KMS-11 (cell line): ENCODE results near the gene PLA2G4F.

Experiments
- H2AFZ ChIP-seq: fragments of 200-600 bp; sonication (generic); 2 replicates; pipeline ENCODE4 v1.6.1; 2016; ENCODE audit warnings: antibody characterized with exemption, mixed run types, low read depth
- H3K27ac ChIP-seq: fragments of 200-600 bp; sonication (generic); 2 replicates; pipeline ENCODE4 v1.6.1; 2016; ENCODE audit warnings: mild to moderate bottlenecking, mixed run types
- H3K27me3 ChIP-seq: fragments of 200-600 bp; sonication (generic); 2 replicates; pipeline ENCODE4 v1.6.1; 2017; ENCODE audit warnings: mild to moderate bottlenecking, low read depth, mixed run types, moderate library complexity; ENCODE audit not compliant: insufficient read depth
- H3K36me3 ChIP-seq: fragments of 200-600 bp; sonication (generic); 2 replicates; pipeline ENCODE4 v1.6.1; 2017; ENCODE audit warnings: mild to moderate bottlenecking, mixed run types; ENCODE audit not compliant: insufficient read depth
- H3K4me1 ChIP-seq: fragments of 200-600 bp; sonication (generic); 2 replicates; pipeline ENCODE4 v1.6.1; 2016; ENCODE audit warnings: mild to moderate bottlenecking, low read depth, mixed run types; ENCODE audit not compliant: poor library complexity, severe bottlenecking
- H3K4me2 ChIP-seq: fragments of 200-600 bp; sonication (generic); 2 replicates; pipeline ENCODE4 v1.7.0; 2016; ENCODE audit warnings: mild to moderate bottlenecking, mixed run types
- H3K4me3 ChIP-seq: fragments of 200-600 bp; sonication (generic); IDR thresholded peaks from 2 replicates; pipeline ENCODE4 v1.6.1; 2017; ENCODE audit warnings: low read depth, low read length, mixed read lengths; ENCODE audit not compliant: insufficient read depth
- H3K79me2 ChIP-seq: fragments of 200-600 bp; sonication (generic); 2 replicates; pipeline ENCODE4 v1.6.1; 2016; ENCODE audit warnings: low read depth, mixed run types; ENCODE audit not compliant: insufficient read depth
- H3K9ac ChIP-seq: fragments of 200-600 bp; sonication (generic); 2 replicates; pipeline ENCODE4 v1.6.1; 2016; ENCODE audit warnings: mild to moderate bottlenecking, mixed run types
- H4K20me1 ChIP-seq: fragments of 200-600 bp; sonication (generic); 2 replicates; pipeline ENCODE4 v1.6.1; 2016; ENCODE audit warnings: mild to moderate bottlenecking, mixed run types; ENCODE audit not compliant: insufficient read depth
- CTCF ChIP-seq: fragments of 200-600 bp; sonication (generic); conservative IDR thresholded peaks from 2 replicates; pipeline ENCODE4 v1.6.1; 2017; ENCODE audit warnings: low read depth, mild to moderate bottlenecking, antibody characterized with exemption, low read length, moderate library complexity, mixed read lengths

PLA2G4F gene

GRCh38 chr15:42156243-42156922, at the start of gene PLA2G4F:
PLA2G4F (minus strand) TSS chr15:42156636; CDS start chr15:42156549, 87 bp downstream.
- H4K20me1 ChIP-seq = no peaks in the 10 kb centered on the region
- H3K27me3 ChIP-seq = no peaks in the 10 kb centered on the region
- no peak within 1 kb of the TSS for H3K4me2 ChIP-seq
- no peak within 1 kb of the TSS for H2AFZ ChIP-seq
- no peaks in the 10 kb centered on the region for H3K79me2 ChIP-seq
- no peaks in the 10 kb centered on the region for H3K4me1 ChIP-seq
- H3K9ac ChIP-seq = no peak within 1 kb of the TSS
- H3K27ac ChIP-seq = no peak within 1 kb of the TSS
- no peak for TF ChIP-seq CTCF
- no peak within 1 kb of the TSS for H3K4me3 ChIP-seq
- no peaks in the 10 kb centered on the region for H3K36me3 ChIP-seq

GRCh38 chr15:42203891-42204290, 47.5 kb upstream of the PLA2G4F start:
- H3K27me3 ChIP-seq = no peaks in the 10 kb centered on the region
- H3K9ac ChIP-seq = no peak overlapping the region
- peaks cover 17% of the 10 kb centered on the region for H3K4me1 ChIP-seq
- H3K36me3 ChIP-seq = no peaks in the 10 kb centered on the region
- H2AFZ ChIP-seq = no peak overlapping the region
- H3K4me3 ChIP-seq = no peak overlapping the region
- H3K79me2 ChIP-seq = peaks cover 23% of the 10 kb centered on the region
- no peak for TF ChIP-seq CTCF
- no peaks in the 10 kb centered on the region for H4K20me1 ChIP-seq
- H3K4me2 ChIP-seq = no peak overlapping the region
- H3K27ac ChIP-seq = no peak overlapping the region

- TF ChIP-seq CTCF = no peak
- Histone ChIP-seq H3K4me2 (no peak overlapping the region), H4K20me1 (no peaks in the 10 kb centered on the region), H3K4me1 (peaks cover 11% of the 10 kb centered on the region), H3K79me2 (peaks cover 19% of the 10 kb centered on the region), H2AFZ (no peak overlapping the region), H3K27me3 (no peaks in the 10 kb centered on the region), H3K27ac (no peak overlapping the region), H3K4me3 (no peak overlapping the region), H3K9ac (no peak overlapping the region), H3K36me3 (no peaks in the 10 kb centered on the region)
These were observed 46.2 kb upstream of the PLA2G4F start for GRCh38 chr15:42202653-42203052.

- H3K9ac ChIP-seq = no peak overlapping the region
- H3K4me3 ChIP-seq = no peak overlapping the region
- H3K36me3 ChIP-seq = no peaks in the 10 kb centered on the region
- no peak for TF ChIP-seq CTCF
- no peak overlapping the region for H2AFZ ChIP-seq
- H3K4me2 ChIP-seq = no peak overlapping the region
- H3K4me1 ChIP-seq = peaks cover 3% of the 10 kb centered on the region
- H3K27ac ChIP-seq = no peak overlapping the region
- no peaks in the 10 kb centered on the region for H4K20me1 ChIP-seq
- H3K79me2 ChIP-seq = peaks cover 11% of the 10 kb centered on the region; the same call in 1 of the 2 replicates
- H3K27me3 ChIP-seq = no peaks in the 10 kb centered on the region
These were observed 45.4 kb upstream of the PLA2G4F start for GRCh38 chr15:42201801-42202200.
